Ovary (tissue), 9 donors: Measurements from ENCODE around the gene FOXP1. TPM values are rescaled to one million over a fixed set of nuclear protein-coding genes. Genes with fewer than 3 reads are reported as not detected.

Experiments used
- DNase-seq, 5 donors: peaks; one replicate each; pipeline ENCODE4 v3.0.0-alpha.2; 2019 to 2020
- H3K27ac ChIP-seq, 2 donors: fragments of 200-600 bp; one replicate each; pipeline versions ENCODE4 v1.5.1 to v1.8.0; 2019 to 2022
- H3K27me3 ChIP-seq: fragments of 200-600 bp; one replicate; pipeline ENCODE4 v1.8.0; 2022
- H3K36me3 ChIP-seq: fragments of 200-600 bp; sonication (generic); one replicate; pipeline ENCODE4 v1.5.1; 2019
- H3K4me1 ChIP-seq: one replicate; pipeline ENCODE4 v1.8.1; 2013; ENCODE audit warnings: mild to moderate bottlenecking, moderate library complexity; ENCODE audit not compliant: insufficient read depth
- H3K4me3 ChIP-seq: fragments of 200-600 bp; sonication (generic); one replicate; pipeline ENCODE4 v1.5.1; 2017
- H3K9me3 ChIP-seq, 2 donors: fragments of 200-600 bp in 1 of 2; sonication (generic) in 1 of 2; one replicate each; pipeline versions ENCODE4 v1.5.1 to v1.8.1; 2013 to 2019; ENCODE audit warnings: mild to moderate bottlenecking in 1 of 2, moderate library complexity in 1 of 2
- CTCF ChIP-seq, 3 donors: fragments of 450-650 bp in 2 of 3; fragments of 200-600 bp in 1 of 3; IDR thresholded peaks; one replicate each; pipeline versions ENCODE4 v1.5.1 to v1.8.0; 2016 to 2022; ENCODE audit warnings: antibody characterized with exemption in 3 of 3, mild to moderate bottlenecking in 1 of 3
- EP300 ChIP-seq: sonication (generic); formaldehyde crosslinking; IDR thresholded peaks from one replicate; pipeline ENCODE4 v1.6.1; 2017; ENCODE audit warnings: antibody characterized with exemption
- POLR2A ChIP-seq: fragments of 450-650 bp; IDR thresholded peaks from one replicate; pipeline ENCODE4 v1.6.1; 2017; ENCODE audit warnings: antibody characterized with exemption, mild to moderate bottlenecking, moderate library complexity
- WGBS, 3 donors: extraction: QIAGEN DNeasy Blood & Tissue Kit in 1 of 3; methylation state at CpG; one replicate each; pipeline versions ENCODE4 v1.1.5 to v1.1.7; 2013 to 2017; 5-methylcytosine and 5-hydroxymethylcytosine counted together
- intact Hi-C, 4 donors: fragments of 100-400 bp; cut with DNase I; formaldehyde crosslinking; loops; one replicate each; pipeline versions ENCODE4 v1.11.0 to v1.15.1; 2022 to 2023
- polyA plus RNA-seq, 2 donors: library from polyadenylated mRNA; stranded (reverse); fragments of 200-250 nt in 1 of 2; fragments of 350-450 nt in 1 of 2; fragmentation: Illumina TruSeq in 1 of 2; extraction: RNeasy Lipid Tissue Mini Kit (QIAGEN cat#74804) in 1 of 2; gene quantifications; one replicate each; pipeline ENCODE4 v1.2.3, GENCODE V29; 2013 to 2014
- total RNA-seq, 7 donors: library from RNA; depleted of rRNA in 2 of 7; stranded (reverse); fragments of >200 nt in 2 of 7; fragmentation: NEBNext Ultra II Directional in 3 of 7; extraction: Animal tissue kit (Norgen Biotek cat#: 25700) in 3 of 7; gene quantifications; one replicate each; pipeline versions ENCODE4 v1.1.0 to v1.2.4, GENCODE V29; 2016 to 2023
- donor health status: DM: no; HTN: no; CAD: no; lungs with moderate emphysema.
- donor health status: DM: no; HTN: no; CAD: no.
- donor health status: Bipolar disorder and iron deficiency.
- donor health status: DM: yes; HTN: yes; CAD: no.
- donor health status: DM: no; HTN: no; CAD: no.
- donor health status: DM: yes; HTN: yes; CAD: no.

Gene FOXP1
- total and polyA plus RNA-seq, 9 donors: 31.7 to 126 (median 114) TPM

GRCh38 chr3:71299160-71299559, 284.4 kb downstream of the FOXP1 start:
- WGBS, 3 donors: 96 to 98% (median 97%) methylated on average over 5 of the region's 5 CpGs
- intact Hi-C loops: no loop called here

GRCh38 chr3:71294919-71295318, 288.6 kb downstream of the FOXP1 start:
- Histone ChIP-seq H3K9me3 (no peaks in the 10 kb centered on the region), H3K4me1 (no peaks in the 10 kb centered on the region), H3K27me3 (no peaks in the 10 kb centered on the region), H3K4me3 (no peak overlapping the region), H3K27ac (no peak overlapping the region), H3K36me3 (no peaks in the 10 kb centered on the region)
- no peak for DNase-seq
- intact Hi-C loops: no loop called here
- TF ChIP-seq POLR2A: no peak
- 89 to 93% (median 92%) methylated on average over 7 of the region's 7 CpGs for WGBS, 3 donors

More at GRCh38 chr3:71299160-71299559, 284.4 kb downstream of the FOXP1 start:
- Histone ChIP-seq H3K27me3 (no peaks in the 10 kb centered on the region), H3K27ac (no peak overlapping the region), H3K9me3 (no peaks in the 10 kb centered on the region), H3K36me3 (no peaks in the 10 kb centered on the region), H3K4me3 (no peak overlapping the region), H3K4me1 (peaks cover 2% of the 10 kb centered on the region)
- DNase-seq: no peak
- TF ChIP-seq EP300: no peak
- TF ChIP-seq CTCF (IDR thresholded peaks at IDR 0.05): no peak
- no peak for TF ChIP-seq POLR2A

GRCh38 chr3:71290301-71290700, 293.2 kb downstream of the FOXP1 start:
- TF ChIP-seq EP300: no peak
- TF ChIP-seq POLR2A: no peak
- TF ChIP-seq CTCF (IDR thresholded peaks at IDR 0.05): no peak
- intact Hi-C loops: no loop called here
- 98 to 100% (median 99%) methylated on average over 2 of the region's 2 CpGs for WGBS, 3 donors
- no peaks in the 10 kb centered on the region for H3K9me3 ChIP-seq
- no peak overlapping the region for H3K27ac ChIP-seq
- H3K4me3 ChIP-seq: no peak overlapping the region
- DNase-seq: no peak
- no peaks in the 10 kb centered on the region for H3K27me3 ChIP-seq
- no peaks in the 10 kb centered on the region for H3K4me1 ChIP-seq
- H3K36me3 ChIP-seq: no peaks in the 10 kb centered on the region

- Histone ChIP-seq H3K36me3 (no peaks in the 10 kb centered on the region), H3K27me3 (no peaks in the 10 kb centered on the region), H3K4me3 (no peak overlapping the region), H3K9me3 (no peaks in the 10 kb centered on the region), H3K4me1 (no peaks in the 10 kb centered on the region), H3K27ac (no peak overlapping the region)
- intact Hi-C loops: no loop called here
- 95 to 99% (median 95%) methylated on average over 4 of the region's 4 CpGs for WGBS, 3 donors
- TF ChIP-seq CTCF (IDR thresholded peaks at IDR 0.05): no peak
- no peak for TF ChIP-seq POLR2A
- no peak for TF ChIP-seq EP300
- no peak for DNase-seq
Observed at GRCh38 chr3:71288269-71288930, 295.1 kb downstream of the FOXP1 start.

- intact Hi-C loops: no loop called here
- no peak for DNase-seq
- Histone ChIP-seq H3K27ac (no peak overlapping the region), H3K4me3 (no peak overlapping the region), H3K4me1 (no peaks in the 10 kb centered on the region), H3K9me3 (no peaks in the 10 kb centered on the region), H3K36me3 (no peaks in the 10 kb centered on the region), H3K27me3 (no peaks in the 10 kb centered on the region)
- WGBS, 3 donors: 92 to 93% (median 93%) methylated on average over 5 of the region's 5 CpGs
- TF ChIP-seq EP300 (no peak), CTCF (IDR thresholded peaks at IDR 0.05) (no peak), POLR2A (no peak)
Observed at GRCh38 chr3:71285086-71285485, 298.4 kb downstream of the FOXP1 start.
